Measurements from ENCODE around the gene PACRG.

The PACRG gene

DNA sequence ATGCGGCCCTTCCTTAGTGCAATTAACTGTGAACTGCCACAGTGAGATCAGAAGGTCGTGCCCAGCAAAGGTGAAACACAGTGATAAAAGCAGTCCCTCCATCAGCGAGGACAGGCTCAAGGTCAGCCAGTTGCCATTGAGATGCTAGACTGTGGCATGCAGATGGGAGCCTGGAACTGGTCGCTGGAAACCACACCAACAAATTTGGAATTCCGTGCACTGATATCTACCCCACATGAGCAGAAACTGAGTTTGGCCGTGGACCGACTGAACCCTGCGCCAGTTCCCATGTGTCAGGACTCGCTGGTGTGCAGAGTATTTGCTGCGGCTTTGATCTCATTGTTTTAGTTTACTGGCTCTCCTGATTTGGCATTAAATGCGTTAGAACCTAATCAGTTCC lies 561.1 kb downstream of the PACRG start:
- DNase-seq (ENCODE audit: low read depth), result no peak

DNA sequence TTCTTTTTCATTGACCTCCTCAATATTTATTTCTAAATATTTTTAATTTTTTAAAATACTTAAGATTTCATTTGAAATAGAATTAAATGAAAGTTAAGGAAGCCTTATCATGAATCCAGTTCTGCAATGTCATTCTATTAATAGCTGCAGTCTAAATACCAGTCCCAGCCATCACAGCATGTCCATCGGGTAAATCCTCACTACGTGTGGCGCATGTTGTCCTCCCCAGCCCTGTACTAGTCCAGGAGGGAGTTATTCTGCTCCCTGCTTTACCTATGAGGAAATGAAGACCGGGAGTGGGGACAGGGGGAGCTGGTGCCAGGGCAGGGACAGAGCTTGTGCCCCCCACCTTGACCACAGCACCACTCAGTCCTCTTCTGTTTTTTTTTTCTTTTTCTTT lies 561.7 kb downstream of the PACRG start:
- no peak for DNase-seq (ENCODE audit: low read depth)

DNA sequence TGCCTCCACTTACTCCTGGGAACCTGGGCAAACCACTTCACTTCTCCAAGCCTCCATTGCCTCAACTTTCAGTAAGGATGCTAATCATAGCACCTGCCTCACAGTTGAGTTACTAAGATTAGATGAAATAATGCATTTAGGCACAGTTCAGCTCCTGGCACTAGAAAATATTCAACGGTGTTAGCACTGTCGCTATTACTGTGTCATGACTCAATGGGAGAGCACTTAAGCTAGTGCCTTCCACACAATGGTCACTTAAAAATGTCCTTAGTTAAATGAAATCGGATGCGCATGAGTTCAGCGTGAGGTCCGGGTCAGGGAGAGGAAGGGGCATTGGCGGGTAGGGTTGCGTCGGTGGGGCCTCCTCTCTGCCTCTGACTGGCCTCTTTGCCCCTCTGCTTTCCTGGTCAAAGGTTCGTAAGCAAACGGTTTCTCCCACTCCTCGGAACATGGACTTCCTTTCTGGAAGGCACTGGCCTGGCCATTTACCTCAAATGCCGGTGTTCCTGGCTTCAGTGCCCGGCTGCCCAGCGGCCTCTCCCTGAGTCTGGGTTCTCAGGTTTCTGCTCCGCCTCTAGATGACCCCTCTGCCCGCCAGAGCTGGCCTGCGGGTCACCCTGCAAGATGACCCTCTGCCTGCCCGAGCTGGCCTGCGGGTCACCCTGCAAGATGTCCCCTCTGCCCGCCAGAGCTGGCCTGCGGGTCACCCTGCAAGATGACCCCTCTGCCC lies 562.9 kb downstream of the PACRG start:
- no peak for DNase-seq (ENCODE audit: low read depth)

DNA sequence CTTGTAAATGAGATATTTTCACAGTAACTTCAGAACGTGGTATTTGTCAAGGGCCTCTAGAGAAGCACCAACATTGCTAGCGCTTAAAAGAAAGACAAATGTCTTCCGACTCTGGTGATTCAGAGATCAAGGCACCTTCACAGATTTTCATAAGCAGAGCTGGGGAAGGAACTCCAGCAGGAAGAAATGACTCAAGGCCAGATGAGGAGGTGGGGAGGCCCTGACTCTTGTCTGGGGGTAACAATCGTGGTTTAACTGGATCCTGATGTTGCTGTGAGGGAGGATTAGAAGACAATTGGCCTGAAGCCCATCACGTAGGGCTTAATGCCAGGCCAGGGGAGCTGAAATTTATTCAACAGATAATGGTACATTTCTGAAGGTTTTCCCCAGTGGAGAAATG lies 563.8 kb downstream of the PACRG start:
- no peak for DNase-seq (ENCODE audit: low read depth)

DNA sequence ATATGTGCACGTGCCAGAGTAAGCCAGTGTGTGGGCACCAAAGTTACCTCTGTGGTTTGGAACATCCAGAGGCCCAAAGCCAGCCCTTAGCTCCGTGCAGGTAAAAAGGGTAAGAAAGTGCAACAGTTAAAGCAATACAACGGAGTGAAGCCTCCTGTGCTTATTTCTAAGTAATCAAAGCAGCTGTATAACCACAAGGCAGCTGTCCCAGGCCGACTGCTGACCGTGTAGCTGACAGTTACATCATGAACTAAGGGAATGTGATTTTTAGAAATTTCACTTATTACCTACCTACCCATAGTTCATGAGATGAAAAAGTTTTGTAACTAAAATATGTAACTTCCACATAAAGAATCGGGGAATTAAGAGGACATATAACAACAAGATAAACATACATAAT lies 565.5 kb downstream of the PACRG start:
- no peak for DNase-seq (ENCODE audit: low read depth)

DNA sequence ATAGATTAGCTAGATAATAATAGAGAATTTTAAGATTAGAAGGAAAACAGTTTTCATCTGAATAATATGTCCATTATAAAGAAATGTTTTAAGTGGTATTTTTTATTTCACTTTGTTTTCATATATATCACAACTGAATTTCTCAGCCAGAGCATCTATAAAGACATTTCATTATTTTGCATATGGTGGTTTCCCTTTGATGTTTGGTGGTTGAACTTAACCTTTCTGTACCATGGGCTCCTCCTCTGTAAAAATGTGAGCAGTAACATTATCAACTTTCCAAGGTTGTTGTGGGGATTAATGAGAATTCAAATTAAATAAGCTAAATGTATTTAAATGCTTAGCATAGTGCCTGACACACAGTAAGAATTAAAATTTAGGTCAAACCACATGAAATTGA lies 567.0 kb downstream of the PACRG start:
- no peak for DNase-seq (ENCODE audit: low read depth)

DNA sequence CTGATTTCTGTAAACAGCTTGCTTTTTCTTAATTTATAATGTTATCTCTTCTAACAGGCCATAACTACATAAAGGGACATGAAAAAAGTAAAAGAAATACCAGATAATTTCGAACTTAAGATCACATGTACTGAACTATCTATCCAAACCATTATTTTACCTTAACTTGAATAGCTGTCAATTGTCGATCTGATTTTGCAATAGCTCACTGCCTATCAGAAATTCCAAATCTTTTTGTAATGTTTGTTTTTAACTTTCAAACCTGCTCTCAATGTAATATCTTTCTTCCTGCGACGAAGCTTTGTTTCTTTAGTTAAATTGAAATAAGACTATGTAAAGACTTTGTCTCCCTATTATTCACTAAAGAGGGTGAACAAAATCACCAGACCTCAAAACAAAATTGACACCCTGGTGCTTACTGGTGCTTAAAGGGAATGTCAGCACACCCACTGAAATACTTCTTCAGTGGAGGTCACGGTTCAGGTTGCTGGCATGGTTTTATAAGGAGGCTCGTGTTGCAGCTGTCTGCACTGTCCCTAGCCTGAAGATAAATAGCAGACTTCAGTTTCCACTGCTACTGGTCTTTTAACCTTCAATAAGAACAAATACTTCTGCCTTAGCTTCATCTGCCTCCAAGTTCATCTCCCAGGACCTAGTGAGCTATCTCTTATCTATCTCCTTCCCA lies 569.2 kb downstream of the PACRG start:
- no peak for DNase-seq (ENCODE audit: low read depth)

DNA sequence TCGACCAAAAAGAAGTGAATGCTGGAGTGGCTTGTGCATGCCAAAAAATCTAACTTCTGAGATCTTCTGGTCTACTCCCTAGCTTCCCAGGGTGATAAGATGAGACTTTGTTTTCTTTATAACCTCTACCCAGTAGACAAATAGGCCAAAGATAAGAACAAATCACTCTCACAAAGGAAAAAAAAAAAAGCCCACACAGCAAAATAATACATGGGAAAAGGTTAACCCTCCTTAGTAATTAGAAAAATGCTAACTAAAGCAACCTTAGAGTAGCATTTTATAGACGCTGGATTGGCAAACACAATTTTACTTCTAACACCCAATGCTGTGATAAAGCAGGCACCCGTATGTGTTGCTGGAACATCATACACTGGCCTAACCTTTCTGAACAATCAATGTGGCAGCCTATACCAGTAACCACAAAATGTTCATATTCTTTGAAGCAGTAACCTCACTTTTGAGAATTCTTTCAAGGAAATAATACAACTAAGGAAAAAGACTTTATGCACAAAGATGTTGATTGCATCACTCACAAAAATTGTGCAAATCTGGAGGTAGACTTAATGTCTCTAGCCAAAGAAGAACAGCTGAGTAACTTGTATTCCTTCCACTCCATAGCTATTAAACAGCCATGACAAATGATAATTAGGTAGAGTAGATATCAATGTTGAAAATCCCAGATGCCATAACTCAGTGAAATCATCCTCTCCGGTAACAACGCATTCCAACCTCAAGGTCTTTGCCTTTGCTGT lies 570.5 kb downstream of the PACRG start:
- DNase-seq (ENCODE audit: low read depth), result no peak

DNA sequence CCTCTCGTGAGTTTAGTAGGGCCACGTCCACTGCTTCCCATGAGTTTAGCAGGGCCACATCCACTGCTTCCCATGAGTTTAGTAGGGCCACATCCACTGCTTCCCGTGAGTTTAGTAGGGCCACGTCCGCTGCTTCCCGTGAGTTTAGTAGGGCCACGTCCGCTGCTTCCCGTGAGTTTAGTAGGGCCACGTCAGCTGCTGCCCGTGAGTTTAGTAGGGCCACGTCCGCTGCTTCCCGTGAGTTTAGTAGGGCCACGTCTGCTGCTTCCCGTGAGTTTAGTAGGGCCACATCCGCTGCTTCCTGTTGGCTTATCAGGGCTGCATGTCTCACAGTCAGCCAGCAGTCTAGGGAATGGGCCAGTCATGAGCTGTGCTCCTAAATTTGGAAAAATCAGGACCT lies 573.1 kb downstream of the PACRG start:
- no peak for DNase-seq (ENCODE audit: low read depth)

DNA sequence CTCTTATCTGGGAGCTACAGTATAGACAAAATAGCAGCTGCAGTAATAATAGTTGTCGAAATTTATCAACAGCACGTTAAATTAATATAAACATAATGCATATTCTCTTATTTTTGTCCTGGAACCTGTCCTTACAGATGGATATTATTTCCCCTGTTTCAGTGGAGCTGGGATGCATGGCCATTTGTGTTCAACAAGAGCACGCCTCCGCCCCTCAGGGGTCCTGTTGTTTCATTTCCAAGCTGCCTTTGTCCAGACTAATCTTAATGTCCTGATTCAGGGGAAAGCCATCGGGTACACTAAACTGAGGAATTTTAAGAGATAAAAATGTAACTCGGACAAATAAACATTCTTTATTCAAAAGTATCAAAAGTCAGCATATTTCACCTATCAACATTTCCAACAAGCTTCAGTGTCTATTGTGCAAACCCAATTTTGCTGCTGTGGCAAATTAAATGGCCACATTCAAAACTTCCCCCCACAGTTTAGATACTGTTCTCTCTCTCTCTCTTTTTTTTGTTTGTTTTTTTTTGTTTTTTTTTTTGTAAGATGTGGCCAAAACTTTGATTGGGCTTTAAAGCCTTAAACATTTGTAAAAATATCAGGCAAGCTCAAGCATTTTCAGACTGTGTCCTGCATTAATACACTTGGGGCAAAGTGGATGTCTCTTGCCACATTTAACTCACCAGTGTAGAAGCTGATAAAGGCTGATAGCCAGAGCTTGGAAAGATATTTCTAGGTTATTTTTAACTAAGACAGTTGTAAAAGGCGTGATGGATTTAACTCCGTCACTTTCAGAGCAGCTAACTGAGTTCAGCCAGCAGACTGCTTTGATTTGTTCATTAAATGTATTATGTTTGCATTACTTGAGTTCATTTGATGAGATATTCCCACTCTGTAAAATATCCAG lies 574.2 kb downstream of the PACRG start:
- DNase-seq (ENCODE audit: low read depth), result no peak

DNA sequence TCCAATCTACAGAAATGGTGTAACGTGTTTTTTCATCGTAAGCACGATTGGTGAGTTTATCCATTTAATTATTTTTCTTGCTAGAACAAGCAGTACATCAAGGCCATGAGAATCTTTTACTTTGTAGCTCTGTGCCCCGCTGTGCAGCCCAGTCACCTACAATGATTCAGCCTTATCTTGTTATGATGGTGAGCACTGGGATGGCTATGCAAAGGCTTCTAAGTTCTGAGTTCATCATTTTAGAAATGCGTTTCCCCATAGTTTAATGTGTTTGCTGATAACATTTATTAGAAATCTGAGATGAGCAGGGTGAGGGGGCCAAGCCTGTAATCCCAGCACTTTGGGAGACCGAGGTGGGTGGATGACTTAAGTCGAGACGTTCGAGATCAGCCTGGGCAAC lies 575.0 kb downstream of the PACRG start:
- no peak for DNase-seq (ENCODE audit: low read depth)

DNA sequence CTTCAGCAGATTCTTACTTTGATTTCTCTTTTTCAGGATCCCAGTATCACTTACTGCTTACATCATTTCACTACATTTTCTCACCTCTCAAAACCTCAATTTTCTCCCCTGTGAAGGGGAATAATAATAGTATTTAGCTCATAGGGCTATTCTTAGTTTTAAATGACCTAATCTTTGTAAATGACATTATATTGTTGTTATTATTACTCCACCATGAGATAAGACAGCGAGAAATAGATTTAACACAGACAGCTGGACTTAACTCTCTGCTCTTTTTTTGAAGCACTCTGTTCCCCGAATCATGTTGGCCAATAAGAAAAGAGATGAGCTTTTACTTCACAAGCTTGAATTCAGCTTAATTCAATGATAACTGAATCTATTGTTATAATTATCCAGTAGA lies 578.2 kb downstream of the PACRG start:
- DNase-seq (ENCODE audit: low read depth), result no peak

DNA sequence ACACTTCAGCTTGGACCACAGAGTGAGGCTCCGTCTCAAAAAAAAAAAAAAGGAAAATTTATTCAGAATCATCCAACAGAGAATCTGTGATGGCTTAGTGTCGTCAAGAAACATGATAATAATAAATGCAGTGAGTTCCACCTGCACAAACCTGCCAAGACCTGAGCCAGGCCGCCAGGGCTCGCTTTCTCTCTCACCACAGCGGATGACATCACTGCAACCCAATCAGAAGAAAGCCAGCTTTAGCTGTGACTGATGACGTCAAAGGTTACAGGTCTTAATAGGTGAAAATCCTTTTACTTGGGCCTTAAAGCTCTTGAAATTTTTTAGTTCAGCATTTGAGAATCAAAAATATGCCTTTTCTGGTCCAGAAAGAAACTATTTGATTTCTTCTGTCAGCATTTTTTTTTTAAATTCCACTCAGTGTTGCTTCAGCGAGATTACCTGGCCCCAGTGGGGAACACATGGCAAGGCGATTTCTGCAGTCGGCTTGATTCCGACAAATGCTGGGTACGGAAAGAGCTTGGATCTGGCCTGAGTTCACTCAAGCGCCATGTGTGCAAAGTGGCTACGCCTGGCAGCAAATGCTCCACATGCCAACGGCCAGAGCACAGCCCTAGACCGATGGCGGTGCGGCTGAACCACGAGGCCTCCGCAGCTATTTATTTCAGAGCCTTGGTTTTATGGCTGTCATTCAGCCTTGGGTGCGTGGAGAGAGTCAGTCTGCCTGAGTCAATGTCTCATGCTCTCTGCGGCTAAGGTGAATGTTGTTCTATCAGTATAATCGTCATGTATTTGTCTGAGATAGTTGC lies 581.1 kb downstream of the PACRG start:
- no peak for DNase-seq (ENCODE audit: low read depth)

DNA sequence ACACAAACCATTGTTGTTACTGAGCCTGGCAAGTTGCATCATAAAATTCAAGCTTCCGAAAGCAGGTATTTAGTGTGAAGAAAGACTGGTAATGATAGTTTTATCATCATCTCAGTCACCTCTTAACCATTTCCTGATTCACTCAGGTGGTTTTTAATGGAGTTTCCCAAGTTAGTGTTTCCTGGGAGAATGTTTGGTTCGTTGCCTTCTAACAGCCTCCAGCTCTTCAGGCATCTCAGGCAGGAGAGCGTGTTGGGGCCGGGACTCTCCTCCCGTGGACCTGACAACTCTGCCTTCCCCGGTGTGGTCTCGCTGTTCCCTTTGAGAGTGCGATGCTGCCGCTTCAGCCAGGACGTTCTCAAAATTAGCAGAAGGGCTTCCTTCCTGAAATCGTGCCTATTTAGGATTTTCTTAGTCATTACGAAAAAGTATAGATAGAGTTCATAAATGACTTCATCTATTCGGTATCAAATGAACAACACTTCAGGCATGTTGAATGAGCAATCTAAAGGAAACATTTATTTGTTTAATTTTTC lies 581.8 kb downstream of the PACRG start:
- no peak for DNase-seq (ENCODE audit: low read depth)

DNA sequence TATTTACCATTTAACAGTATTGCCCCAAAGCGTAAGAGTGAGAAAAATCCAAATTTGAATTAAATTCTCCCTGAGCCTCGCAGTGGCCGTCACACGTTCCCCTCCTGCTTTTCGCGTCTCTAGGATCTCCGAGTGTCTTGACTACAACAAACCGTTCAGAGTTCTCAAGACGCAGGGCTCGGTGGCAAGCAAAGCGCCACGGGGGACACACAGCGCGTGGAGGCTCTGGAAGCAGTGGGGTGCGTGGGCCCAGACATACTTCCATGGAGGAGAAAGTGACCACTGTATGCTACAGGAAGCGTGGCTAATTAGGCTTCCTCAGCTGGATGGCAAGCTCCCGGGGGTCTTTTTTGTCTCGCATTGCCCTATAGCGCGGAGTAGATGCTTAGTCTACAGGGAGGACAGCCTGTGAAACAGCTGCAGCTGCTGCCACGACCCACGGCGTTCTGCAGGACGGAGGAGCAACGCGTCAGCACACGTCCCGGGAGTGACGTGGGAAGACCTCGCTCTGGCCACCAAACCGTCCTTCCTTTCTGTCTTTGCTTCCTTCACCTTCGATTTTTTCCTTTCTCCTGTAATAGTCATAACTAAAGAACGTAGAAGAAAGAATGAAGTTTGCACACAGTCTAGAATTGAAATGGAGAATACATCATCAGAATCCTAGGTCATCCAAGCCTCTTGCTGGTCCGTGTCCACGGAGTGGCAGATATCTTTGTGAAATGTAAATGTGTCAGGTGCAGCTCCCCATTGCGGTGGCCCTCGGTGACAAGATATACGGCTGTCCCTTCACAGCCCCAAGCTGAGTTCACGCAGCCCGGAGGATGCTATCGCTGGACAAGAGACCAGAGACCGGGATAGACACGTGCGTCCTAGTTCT lies 582.6 kb downstream of the PACRG start:
- DNase-seq (ENCODE audit: low read depth), result no peak

DNA sequence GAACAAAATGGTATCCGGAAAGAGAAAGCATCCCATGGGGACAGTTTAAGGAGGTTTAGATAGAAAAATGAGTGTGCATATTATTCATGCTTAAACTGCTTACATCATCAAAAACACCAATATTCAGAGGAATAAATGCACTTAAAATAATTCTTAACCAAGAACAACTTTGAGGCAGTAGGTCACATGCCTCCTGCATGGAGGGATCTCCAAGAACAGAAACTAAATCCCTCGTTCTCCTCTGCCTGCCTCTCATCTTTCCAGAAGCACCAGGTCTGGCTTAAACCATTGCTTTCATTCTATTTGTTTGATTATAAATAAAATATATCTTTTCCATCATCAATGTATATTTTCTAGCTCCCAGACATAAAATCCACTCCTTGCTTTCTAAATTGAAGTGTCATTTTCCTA lies 583.2 kb downstream of the PACRG start:
- no peak for DNase-seq (ENCODE audit: low read depth)

DNA sequence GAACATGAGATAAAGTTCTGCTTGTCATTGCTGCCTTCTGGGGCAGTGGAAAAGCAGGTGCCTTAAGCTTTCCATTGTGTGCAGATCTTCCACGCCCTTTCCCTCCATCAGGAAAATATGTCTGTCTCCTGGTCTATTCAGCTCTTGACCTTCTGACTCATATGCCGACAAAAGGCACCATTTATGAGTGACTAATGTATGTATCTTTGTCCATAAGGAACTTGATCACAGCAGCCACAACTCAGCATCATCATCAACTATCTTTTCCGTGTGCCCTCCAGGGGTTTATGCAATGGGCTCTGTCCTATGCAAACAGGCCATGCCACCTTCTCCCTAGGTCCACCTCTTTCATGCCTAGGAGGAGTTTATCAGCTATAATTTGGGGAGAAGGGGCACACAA lies 584.1 kb downstream of the PACRG start:
- no peak for DNase-seq (ENCODE audit: low read depth)

DNA sequence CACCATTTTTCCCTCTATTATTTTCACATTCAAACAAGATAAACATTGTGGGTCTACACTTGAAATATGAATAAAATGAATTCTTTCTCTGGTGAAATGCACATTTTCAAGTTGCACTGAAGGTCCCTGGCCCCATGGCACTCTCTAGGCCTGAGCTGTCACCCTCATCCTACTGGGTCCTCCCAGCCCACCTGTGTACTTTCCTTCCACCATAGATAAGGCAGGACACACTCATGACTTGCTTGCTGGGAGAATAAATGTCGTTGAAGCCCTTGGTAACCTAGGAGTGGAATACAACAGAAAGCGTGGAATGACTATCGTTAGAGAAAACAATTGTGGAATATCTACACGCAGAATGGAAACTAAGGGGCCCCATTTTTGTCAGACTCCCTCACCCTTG lies 585.8 kb downstream of the PACRG start:
- DNase-seq (ENCODE audit: low read depth), result no peak

DNA sequence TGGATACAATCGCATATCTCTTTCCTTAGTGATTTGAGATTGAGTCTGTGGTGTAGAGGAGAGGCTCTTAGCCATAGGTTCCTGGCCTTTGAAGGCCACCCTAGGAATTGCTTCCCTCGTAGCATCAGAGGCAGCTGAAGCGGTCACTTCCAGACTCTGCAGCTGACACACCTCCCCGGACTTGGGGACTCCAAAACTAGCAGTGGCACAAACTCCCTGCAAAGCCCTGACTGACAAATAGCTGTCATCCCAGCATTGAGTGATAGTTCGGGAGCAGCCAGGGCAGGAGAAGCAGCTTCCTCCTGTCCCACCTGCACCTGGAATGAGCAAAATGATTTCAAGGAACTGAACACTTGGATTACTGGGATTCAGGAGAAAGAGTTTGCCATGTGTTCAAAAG lies 586.2 kb downstream of the PACRG start:
- no peak for DNase-seq (ENCODE audit: low read depth)
